ENCODE data around the gene NUDT21. TPM values are rescaled to one million over a fixed set of nuclear protein-coding genes. Genes with fewer than 3 reads are reported as not detected.
A peak's percentile ranks its signal among the peaks of the same experiment; 100 is the strongest.

Gene NUDT21
- total RNA-seq, 2 donors from 2014 or later: 92.4 to 135 TPM

GRCh38 chr16:56421976-56422669 is 29.0 kb downstream of the NUDT21 start:
- no peak for DNase-seq
- H3K27me3 ChIP-seq: no peaks in the 10 kb centered on the region
- TF ChIP-seq CTCF (IDR thresholded peaks at IDR 0.05): no peak
- H3K4me3 ChIP-seq: no peak overlapping the region
- intact Hi-C loops (cut with DNase I): no loop called here
- no peak overlapping the region for H3K9ac ChIP-seq (ENCODE audit: low read depth in 2 of 2, low read length in 2 of 2)
- H3K36me3 ChIP-seq: no peaks in the 10 kb centered on the region
- H3K4me1 ChIP-seq: peaks cover 15% of the 10 kb centered on the region
- H3K27ac ChIP-seq: no peak overlapping the region
- no peaks in the 10 kb centered on the region for H3K9me3 ChIP-seq

GRCh38 chr16:56421313-56421712 is 29.8 kb downstream of the NUDT21 start:
- TF ChIP-seq CTCF (IDR thresholded peaks at IDR 0.05): no peak
- H3K27me3 ChIP-seq: no peaks in the 10 kb centered on the region
- no peak for DNase-seq
- H3K4me1 ChIP-seq: peaks cover 15% of the 10 kb centered on the region
- H3K4me3 ChIP-seq: no peak overlapping the region
- H3K36me3 ChIP-seq: no peaks in the 10 kb centered on the region
- H3K9ac ChIP-seq (ENCODE audit: low read depth in 2 of 2, low read length in 2 of 2): no peak overlapping the region
- intact Hi-C loops (cut with DNase I): no loop called here
- H3K9me3 ChIP-seq: no peaks in the 10 kb centered on the region
- no peak overlapping the region for H3K27ac ChIP-seq

- no peak for TF ChIP-seq CTCF (IDR thresholded peaks at IDR 0.05)
- no peaks in the 10 kb centered on the region for H3K27me3 ChIP-seq
- no peaks in the 10 kb centered on the region for H3K36me3 ChIP-seq
- no peak overlapping the region for H3K9ac ChIP-seq (ENCODE audit: low read depth in 2 of 2, low read length in 2 of 2)
- H3K4me1 ChIP-seq: peaks cover 15% of the 10 kb centered on the region
- no peak overlapping the region for H3K27ac ChIP-seq
- DNase-seq: no peak
- H3K9me3 ChIP-seq: no peaks in the 10 kb centered on the region
- intact Hi-C loops (cut with DNase I): no loop called here
- H3K4me3 ChIP-seq: no peak overlapping the region
Observed at GRCh38 chr16:56420613-56421012, 30.5 kb downstream of the NUDT21 start.

- no peaks in the 10 kb centered on the region for H3K36me3 ChIP-seq
- no peak overlapping the region for H3K4me3 ChIP-seq
- H3K9me3 ChIP-seq: no peaks in the 10 kb centered on the region
- no peak overlapping the region for H3K27ac ChIP-seq
- DNase-seq: peak; percentile 33
- TF ChIP-seq CTCF (IDR thresholded peaks at IDR 0.05): no peak
- no peaks in the 10 kb centered on the region for H3K27me3 ChIP-seq
- no peak overlapping the region for H3K9ac ChIP-seq (ENCODE audit: low read depth in 2 of 2, low read length in 2 of 2)
- intact Hi-C loops (cut with DNase I): no loop called here
- H3K4me1 ChIP-seq: peaks cover 15% of the 10 kb centered on the region
Observed at GRCh38 chr16:56419740-56420548, 31.2 kb downstream of the NUDT21 start.

GRCh38 chr16:56417138-56417537 is 34.0 kb downstream of the NUDT21 start:
- H3K9me3 ChIP-seq: no peaks in the 10 kb centered on the region
- no peak overlapping the region for H3K9ac ChIP-seq (ENCODE audit: low read depth in 2 of 2, low read length in 2 of 2)
- H3K27ac ChIP-seq: no peak overlapping the region
- no peaks in the 10 kb centered on the region for H3K36me3 ChIP-seq
- H3K4me1 ChIP-seq: peaks cover 10% of the 10 kb centered on the region
- no peak overlapping the region for H3K4me3 ChIP-seq
- TF ChIP-seq CTCF (IDR thresholded peaks at IDR 0.05): no peak
- no peaks in the 10 kb centered on the region for H3K27me3 ChIP-seq
- no peak for DNase-seq
- intact Hi-C loops (cut with DNase I): no loop called here

Data from colonic mucosa (tissue), 4 donors.